LoVo (cell line): ENCODE data around the gene REEP5.
"Not testable (repeated sequence)": the region's sequence is repeated elsewhere in the genome, so short reads cannot be mapped to it uniquely, and the experiment has no call there.

Experiments used
- DNase-seq: peaks from one replicate; pipeline ENCODE4 v3.0.0-alpha.2; 2016; ENCODE audit warnings: low spot score

The REEP5 gene

GRCh38 chr5:112933105-112933504, 11.1 kb upstream of the REEP5 start:
- DNase-seq: no peak

- DNase-seq: no peak
Measured at GRCh38 chr5:112931473-112931872, 9.4 kb upstream of the REEP5 start.

GRCh38 chr5:112930082-112930344, 8.0 kb upstream of the REEP5 start:
- DNase-seq: no peak

GRCh38 chr5:112929336-112930081, 7.5 kb upstream of the REEP5 start:
- DNase-seq: no peak

GRCh38 chr5:112923988-112924387, 2.0 kb upstream of the REEP5 start:
- DNase-seq: no peak

- DNase-seq: no peak
Measured at GRCh38 chr5:112923148-112923917, 1.3 kb upstream of the REEP5 start.

- DNase-seq: peak; percentile 74
Measured at GRCh38 chr5:112921026-112921832, 798 bp downstream of the REEP5 start.

- DNase-seq: no peak
Measured at GRCh38 chr5:112919972-112920371, 2.1 kb downstream of the REEP5 start.

GRCh38 chr5:112918679-112919078, 3.3 kb downstream of the REEP5 start:
- DNase-seq: no peak

- DNase-seq: no peak
Measured at GRCh38 chr5:112918136-112918535, 3.9 kb downstream of the REEP5 start.

- DNase-seq: no peak
Measured at GRCh38 chr5:112917453-112917995, 4.5 kb downstream of the REEP5 start.

GRCh38 chr5:112915831-112916230, 6.2 kb downstream of the REEP5 start:
- no peak for DNase-seq

- DNase-seq: no peak
Measured at GRCh38 chr5:112914584-112914983, 7.4 kb downstream of the REEP5 start.

GRCh38 chr5:112910529-112910928, 11.5 kb downstream of the REEP5 start:
- DNase-seq: no peak

- DNase-seq: no peak
Measured at GRCh38 chr5:112908854-112909253, 13.2 kb downstream of the REEP5 start.

- DNase-seq: no peak
Measured at GRCh38 chr5:112907166-112907631, 14.8 kb downstream of the REEP5 start.

- DNase-seq: no peak
Measured at GRCh38 chr5:112906637-112907036, 15.4 kb downstream of the REEP5 start.

- DNase-seq: not testable (repeated sequence)
Measured at GRCh38 chr5:112904996-112905395, 17.0 kb downstream of the REEP5 start.

- no peak for DNase-seq
Measured at GRCh38 chr5:112902561-112902960, 19.5 kb downstream of the REEP5 start.

- no peak for DNase-seq
Measured at GRCh38 chr5:112895682-112896081, 26.3 kb downstream of the REEP5 start.

- DNase-seq: no peak
Measured at GRCh38 chr5:112892776-112893175, 29.3 kb downstream of the REEP5 start.

GRCh38 chr5:112892066-112892465, 30.0 kb downstream of the REEP5 start:
- DNase-seq: not testable (repeated sequence)

- no peak for DNase-seq
Measured at GRCh38 chr5:112886975-112887374, 35.1 kb downstream of the REEP5 start.
